Midbrain (tissue), 1 donor: ENCODE data around the gene XRCC5.
A peak's percentile ranks its signal among the peaks of the same experiment; 100 is the strongest.

Experiments
- DNase-seq: peaks from one replicate; lab custom pipeline; 2025; lab: John Stamatoyannopoulos, UW

XRCC5 gene

DNA sequence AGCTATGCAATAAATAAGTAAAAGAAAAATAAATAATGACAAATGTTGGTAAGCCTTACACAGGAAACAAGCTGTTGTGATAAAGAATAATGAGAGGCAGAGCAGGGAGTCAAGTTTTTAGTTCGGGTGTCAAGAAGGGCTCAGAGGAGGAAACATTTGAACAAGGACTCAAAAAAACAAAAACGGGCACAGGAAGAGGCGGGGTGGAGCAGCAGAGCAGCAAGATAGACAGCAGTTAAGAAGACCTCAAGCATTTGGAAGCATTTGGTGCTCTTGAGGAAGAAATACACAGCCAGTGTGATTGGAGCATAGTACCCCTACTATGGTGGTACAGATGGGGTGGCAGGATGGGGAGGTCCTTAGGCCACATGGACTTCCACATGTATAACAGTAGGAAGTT is 24.6 kb upstream of the XRCC5 start:
- no peak for DNase-seq

- DNase-seq = no peak
These were observed 22.8 kb upstream of the XRCC5 start for GRCh38 chr2:216086207-216086893.

GRCh38 chr2:216090369-216090786 is 18.8 kb upstream of the XRCC5 start:
- DNase-seq = no peak

DNA sequence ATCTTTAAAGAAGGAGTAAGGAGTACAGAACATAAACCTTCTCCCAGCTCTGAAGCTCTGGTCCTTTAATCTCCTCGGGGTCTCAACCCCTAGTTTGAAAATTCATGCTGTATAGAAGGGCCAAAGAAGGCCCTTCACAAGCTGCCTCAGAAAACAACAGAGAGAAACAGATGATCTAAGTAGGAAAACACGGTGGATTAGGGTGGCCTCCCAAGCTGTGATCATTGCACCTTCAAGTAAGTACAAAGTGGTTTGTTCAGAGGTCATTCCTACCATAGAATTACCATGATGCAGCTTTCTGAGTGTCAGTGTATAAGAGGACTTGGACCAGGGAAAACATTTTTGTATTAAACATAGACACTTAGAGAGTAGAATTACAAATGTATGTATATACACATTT is 16.5 kb upstream of the XRCC5 start:
- no peak for DNase-seq

DNA sequence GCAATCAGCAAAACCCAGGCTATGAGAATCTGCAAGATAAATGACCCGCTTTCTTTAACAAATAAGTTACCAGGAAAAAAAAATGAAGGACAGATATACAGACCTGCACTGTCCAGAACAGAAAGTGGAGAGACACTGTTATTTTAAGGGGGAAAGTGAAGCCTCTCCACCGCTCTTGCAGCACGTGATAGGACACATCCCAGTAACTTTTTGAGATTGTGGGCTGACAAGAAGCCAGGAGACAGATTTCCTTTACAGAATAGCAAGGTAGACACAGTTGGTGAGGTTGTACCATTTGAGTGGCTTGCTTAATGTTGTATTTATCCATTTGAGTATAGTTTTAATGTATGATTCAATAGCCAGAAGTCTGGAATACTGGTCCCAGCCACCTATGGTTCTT is 14.4 kb upstream of the XRCC5 start:
- no peak for DNase-seq

- DNase-seq = no peak
These were observed 10.5 kb upstream of the XRCC5 start for GRCh38 chr2:216098421-216099334.

DNA sequence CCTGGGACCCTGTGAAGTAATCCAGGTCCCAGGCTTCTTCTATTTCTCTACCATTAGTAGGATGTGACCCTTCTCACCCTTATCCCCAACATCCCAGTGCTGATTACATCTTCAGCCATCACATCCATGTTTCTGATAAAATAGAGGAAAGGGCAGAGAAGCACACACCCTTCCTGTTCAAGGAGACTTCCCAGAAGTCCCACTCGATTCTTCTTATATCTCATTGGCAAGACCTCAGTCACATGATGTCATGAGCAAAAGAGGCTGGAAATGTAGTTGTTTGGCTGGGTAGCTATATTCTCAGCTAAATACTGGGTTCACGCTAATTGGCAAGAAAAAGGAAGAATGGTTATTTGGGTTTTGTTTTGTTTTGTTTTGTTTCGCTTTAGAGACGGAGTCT is 8.0 kb upstream of the XRCC5 start:
- no peak for DNase-seq

GRCh38 chr2:216103213-216103612 is 5.9 kb upstream of the XRCC5 start:
- no peak for DNase-seq

- peak; percentile 30 for DNase-seq
These were observed 4.5 kb upstream of the XRCC5 start for GRCh38 chr2:216104691-216105090.

DNA sequence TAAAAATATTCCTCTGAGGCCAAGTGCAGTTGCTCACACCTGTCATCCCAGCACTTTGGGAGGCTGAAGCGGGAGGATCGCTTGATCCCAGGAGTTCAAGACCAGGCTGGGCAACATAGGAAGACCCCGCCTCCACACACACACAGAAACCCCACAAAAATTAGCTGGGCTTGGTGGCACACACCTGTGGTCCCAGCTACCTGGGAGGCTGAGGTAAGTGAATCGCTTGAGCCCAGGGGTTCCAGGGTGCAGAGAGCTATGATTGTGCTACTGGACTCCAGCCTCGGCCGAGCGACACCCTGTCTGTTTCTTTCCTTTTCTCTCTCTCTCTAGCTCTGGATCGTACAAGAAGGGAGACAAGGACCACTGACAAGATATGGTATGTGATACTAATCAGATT is 1.8 kb upstream of the XRCC5 start:
- no peak for DNase-seq

GRCh38 chr2:216107760-216108159 is 1.4 kb upstream of the XRCC5 start:
- no peak for DNase-seq

- no peak for DNase-seq
These were observed 710 bp upstream of the XRCC5 start for GRCh38 chr2:216108310-216108966.

DNA sequence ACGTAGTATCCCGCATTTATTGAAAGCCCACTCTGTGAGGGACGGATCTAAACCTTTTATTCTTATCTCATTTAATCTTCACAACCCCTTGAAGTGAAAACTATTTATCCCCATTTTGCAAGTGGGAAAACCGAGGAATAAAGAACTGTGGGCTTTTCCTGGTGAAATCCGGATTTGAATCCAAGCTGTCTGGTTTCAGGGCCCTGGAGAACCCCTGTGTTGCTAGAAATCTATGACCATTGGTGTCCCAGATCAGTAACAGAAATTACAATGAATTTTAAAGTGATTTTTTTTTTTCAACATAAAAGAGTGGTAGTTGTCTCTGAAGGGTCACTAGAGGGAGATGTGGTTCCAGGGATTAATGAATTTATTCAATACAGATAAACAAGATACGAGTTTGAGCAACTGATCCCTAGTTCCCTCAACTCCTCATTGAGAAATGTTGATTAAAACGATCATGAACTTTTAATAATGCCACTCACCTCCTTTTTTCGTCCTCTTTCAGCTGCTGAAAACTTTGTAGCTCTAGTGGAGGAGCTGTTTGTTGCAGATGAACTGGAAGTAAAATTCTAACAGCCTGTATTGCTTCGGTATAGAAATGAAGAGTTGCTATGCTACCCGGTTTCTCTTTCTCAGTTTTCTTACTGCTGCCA is 940 bp downstream of the XRCC5 start:
- DNase-seq = no peak

DNA sequence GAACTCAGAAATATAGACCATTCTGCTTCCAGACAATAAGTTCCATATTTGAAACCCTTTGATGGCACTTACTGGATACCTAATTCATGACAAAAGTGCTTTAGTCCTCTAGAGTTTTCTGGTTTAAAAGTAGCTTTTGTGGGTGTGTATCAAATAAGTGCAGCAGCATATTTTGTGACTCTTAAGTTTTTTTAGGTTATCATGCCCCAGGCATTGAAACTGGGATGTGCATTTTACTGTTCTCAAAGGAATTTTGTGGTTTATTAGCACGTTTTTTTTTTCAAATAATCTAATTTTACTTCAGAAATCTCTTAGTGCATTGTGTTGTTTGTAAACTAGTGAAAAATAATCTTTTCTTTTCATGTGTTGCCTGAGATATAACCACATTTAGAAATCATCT is 1.5 kb downstream of the XRCC5 start:
- no peak for DNase-seq

GRCh38 chr2:216111122-216111521 is 2.0 kb downstream of the XRCC5 start:
- DNase-seq = no peak

- no peak for DNase-seq
These were observed 3.8 kb downstream of the XRCC5 start for GRCh38 chr2:216112926-216113325.

DNA sequence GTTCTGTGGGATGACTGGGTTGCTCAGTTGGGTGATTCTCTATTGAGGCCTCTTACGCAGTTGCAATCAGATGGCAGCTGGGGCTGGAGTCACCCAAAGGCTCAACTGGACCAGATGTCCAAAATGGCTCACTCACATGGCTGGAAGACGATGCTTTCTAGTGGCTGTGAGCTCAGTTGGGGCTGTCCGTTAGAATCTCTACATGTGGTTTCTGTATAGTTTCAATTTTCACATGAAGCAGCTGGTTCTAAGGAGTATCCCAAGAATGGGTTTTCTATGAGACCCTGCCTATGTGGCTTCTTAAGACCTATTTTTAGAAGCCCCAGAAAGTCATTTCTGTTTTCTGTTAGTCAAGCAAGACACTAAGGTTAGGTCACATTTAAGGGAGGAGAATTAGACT is 4.4 kb downstream of the XRCC5 start:
- DNase-seq = no peak

GRCh38 chr2:216114382-216114713 is 5.2 kb downstream of the XRCC5 start:
- no peak for DNase-seq

- DNase-seq = peak; percentile 95
These were observed 5.8 kb downstream of the XRCC5 start for GRCh38 chr2:216114714-216115531.

DNA sequence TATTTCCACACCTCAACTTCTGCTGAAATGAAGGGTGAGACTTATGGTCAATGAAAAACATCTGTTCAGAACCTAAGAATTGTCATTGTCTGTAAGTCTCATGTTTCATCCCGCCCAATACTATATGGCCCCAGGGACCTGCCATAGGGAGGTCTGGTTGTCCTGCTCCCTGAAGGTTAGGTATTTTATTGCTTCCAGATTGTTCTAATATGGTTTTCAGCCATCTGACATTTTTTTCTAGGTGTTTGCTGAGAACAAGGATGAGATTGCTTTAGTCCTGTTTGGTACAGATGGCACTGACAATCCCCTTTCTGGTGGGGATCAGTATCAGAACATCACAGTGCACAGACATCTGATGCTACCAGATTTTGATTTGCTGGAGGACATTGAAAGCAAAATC is 7.3 kb downstream of the XRCC5 start:
- DNase-seq = no peak

- no peak for DNase-seq
These were observed 8.6 kb downstream of the XRCC5 start for GRCh38 chr2:216117561-216118340.
